ENCODE data around the gene ORM1.

ORM1 gene

GRCh38 chr9:114286146-114286679, 36.7 kb upstream of the ORM1 start:
- H3K23ac ChIP-seq (ENCODE audit: low read depth, low read length, poor library complexity): no peak overlapping the region
- no peak overlapping the region for H3K27ac ChIP-seq (replicated peaks; ENCODE audit: low read length)
- no peak overlapping the region for H2BK15ac ChIP-seq (ENCODE audit: low read length)
- WGBS, 2 donors (ENCODE audit: extremely low coverage in 2 of 2, insufficient read length in 2 of 2, insufficient replicate concordance in 1 of 2): no CpG with 5 or more reads among the region's 10 CpGs
- DNase-seq (ENCODE audit: low spot score): no peak
- H2BK120ac ChIP-seq (ENCODE audit: low read depth, low read length): no peak overlapping the region
- no peak overlapping the region for H3K14ac ChIP-seq (ENCODE audit: low read length)
- H4K91ac ChIP-seq (ENCODE audit: low read depth, low read length, poor library complexity): no peak overlapping the region
- peaks cover 5 to 7% of the 10 kb centered on the region in 2 donors for H3K36me3 ChIP-seq (replicated peaks in 1 of 2; ENCODE audit: control insufficient read depth in 2 of 2, insufficient read depth in 2 of 2, low read length in 2 of 2)
- H3K9ac ChIP-seq (ENCODE audit: low read depth, low read length, poor library complexity): no peak overlapping the region
- peaks cover 6 to 15% of the 10 kb centered on the region in 2 donors for H3K4me1 ChIP-seq (ENCODE audit: control insufficient read depth in 2 of 2, insufficient read depth in 1 of 2, low read depth in 1 of 2, low read length in 2 of 2)
- no peak overlapping the region for H2BK12ac ChIP-seq (ENCODE audit: low read length)
- no peak overlapping the region for H3K4me2 ChIP-seq (ENCODE audit: insufficient read depth, low read length, poor library complexity, severe bottlenecking)
- no peak overlapping the region for H4K8ac ChIP-seq (ENCODE audit: low read depth, low read length)
- H3K4ac ChIP-seq (ENCODE audit: low read length): no peak overlapping the region
- no peaks in the 10 kb centered on the region for H3K9me3 ChIP-seq (replicated peaks in 1 of 2; ENCODE audit: control insufficient read depth in 2 of 2, insufficient read depth in 1 of 2, low read depth in 1 of 2, low read length in 2 of 2)
- no peaks in the 10 kb centered on the region for H3K79me1 ChIP-seq (ENCODE audit: low read depth, low read length)
- no peaks in the 10 kb centered on the region for H3K27me3 ChIP-seq (ENCODE audit: control insufficient read depth in 3 of 3, insufficient read depth in 3 of 3, low read depth in 1 of 3, low read length in 3 of 3)
- H2AFZ ChIP-seq (ENCODE audit: low read length): no peak overlapping the region
- no peak overlapping the region for H2BK5ac ChIP-seq (ENCODE audit: low read length)
- no peak overlapping the region for H3K18ac ChIP-seq (ENCODE audit: low read length)
- H2AK5ac ChIP-seq (ENCODE audit: low read depth, low read length): no peak overlapping the region
- H3K4me3 ChIP-seq (ENCODE audit: low read length in 2 of 2): peak overlapping the region in 1 of 2 donors; percentile 14

DNA sequence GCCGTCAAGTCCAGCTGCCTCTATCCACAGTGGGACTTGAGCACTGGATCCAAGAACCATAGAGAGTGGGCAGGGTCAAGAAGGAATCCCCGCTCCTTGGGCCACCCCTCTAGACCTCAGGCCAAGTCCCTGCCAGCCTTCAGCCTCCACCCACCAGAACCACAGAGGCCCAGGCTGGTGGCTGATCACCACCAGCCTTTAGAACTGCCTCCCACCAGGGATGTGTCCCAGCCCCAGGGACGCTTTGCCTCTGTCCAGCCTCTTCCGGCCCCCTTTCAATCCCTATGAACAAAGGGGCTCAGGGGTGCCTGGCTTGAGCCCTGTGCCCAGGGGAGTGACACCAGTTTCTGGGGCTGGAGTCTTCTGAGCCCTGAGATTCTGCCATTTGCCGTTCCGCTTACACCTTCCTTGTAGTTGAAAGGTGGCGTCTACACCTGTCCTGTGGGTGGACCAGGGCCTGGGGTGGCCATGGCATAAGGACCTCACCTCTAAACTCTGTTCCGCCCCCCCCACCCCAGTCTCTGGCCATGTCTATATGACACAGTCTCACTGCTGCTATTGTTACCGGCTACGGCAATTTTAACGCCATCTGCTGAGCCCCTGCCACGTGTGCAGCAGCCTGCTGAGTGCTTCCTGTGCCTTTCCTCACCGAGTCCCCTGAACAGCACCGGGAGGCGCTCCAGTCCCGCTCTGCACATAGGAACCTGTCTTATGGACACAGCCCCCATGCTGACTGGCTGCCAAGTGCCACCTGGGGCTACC, 35.7 kb upstream of the ORM1 start:
- no peak overlapping the region for H4K91ac ChIP-seq (ENCODE audit: low read depth, low read length, poor library complexity)
- H2BK120ac ChIP-seq (ENCODE audit: low read depth, low read length): no peak overlapping the region
- H2BK5ac ChIP-seq (ENCODE audit: low read length): no peak overlapping the region
- H2BK15ac ChIP-seq (ENCODE audit: low read length): no peak overlapping the region
- H3K18ac ChIP-seq (ENCODE audit: low read length): peak overlapping the region; percentile 28
- H3K9ac ChIP-seq (ENCODE audit: low read depth, low read length, poor library complexity): no peak overlapping the region
- no peaks in the 10 kb centered on the region for H3K79me1 ChIP-seq (ENCODE audit: low read depth, low read length)
- H3K27ac ChIP-seq (replicated peaks; ENCODE audit: low read length): no peak overlapping the region
- peak overlapping the region in 1 of 2 donors; percentile 3 for H3K4me3 ChIP-seq (ENCODE audit: low read length in 2 of 2)
- no peak overlapping the region for H4K8ac ChIP-seq (ENCODE audit: low read depth, low read length)
- H3K23ac ChIP-seq (ENCODE audit: low read depth, low read length, poor library complexity): no peak overlapping the region
- peaks cover 2 to 15% of the 10 kb centered on the region in 2 donors for H3K4me1 ChIP-seq (ENCODE audit: control insufficient read depth in 2 of 2, insufficient read depth in 1 of 2, low read depth in 1 of 2, low read length in 2 of 2)
- H3K9me3 ChIP-seq (replicated peaks in 1 of 2; ENCODE audit: control insufficient read depth in 2 of 2, insufficient read depth in 1 of 2, low read depth in 1 of 2, low read length in 2 of 2): peaks cover 0 to under 1% of the 10 kb centered on the region in 2 donors
- H3K36me3 ChIP-seq (replicated peaks in 1 of 2; ENCODE audit: control insufficient read depth in 2 of 2, insufficient read depth in 2 of 2, low read length in 2 of 2): peaks cover 8 to 11% of the 10 kb centered on the region in 2 donors
- no peak overlapping the region for H3K4me2 ChIP-seq (ENCODE audit: insufficient read depth, low read length, poor library complexity, severe bottlenecking)
- H2AFZ ChIP-seq (ENCODE audit: low read length): no peak overlapping the region
- no CpG with 5 or more reads among the region's 16 CpGs for WGBS, 2 donors (ENCODE audit: extremely low coverage in 2 of 2, insufficient read length in 2 of 2, insufficient replicate concordance in 1 of 2)
- H2BK12ac ChIP-seq (ENCODE audit: low read length): no peak overlapping the region
- H3K4ac ChIP-seq (ENCODE audit: low read length): no peak overlapping the region
- H2AK5ac ChIP-seq (ENCODE audit: low read depth, low read length): peak overlapping the region; percentile 47
- no peaks in the 10 kb centered on the region for H3K27me3 ChIP-seq (ENCODE audit: control insufficient read depth in 3 of 3, insufficient read depth in 3 of 3, low read depth in 1 of 3, low read length in 3 of 3)
- no peak for DNase-seq (ENCODE audit: low spot score)
- H3K14ac ChIP-seq (ENCODE audit: low read length): peak overlapping the region; percentile 48

GRCh38 chr9:114287763-114288192, 35.1 kb upstream of the ORM1 start:
- Histone ChIP-seq H3K14ac (ENCODE audit: low read length) (peak overlapping the region; percentile 48), H3K27ac (replicated peaks; ENCODE audit: low read length) (no peak overlapping the region), H3K36me3 (replicated peaks in 1 of 2; ENCODE audit: control insufficient read depth in 2 of 2, insufficient read depth in 2 of 2, low read length in 2 of 2) (peaks cover 10 to 17% of the 10 kb centered on the region in 2 donors), H2AFZ (ENCODE audit: low read length) (no peak overlapping the region), H3K79me1 (ENCODE audit: low read depth, low read length) (no peaks in the 10 kb centered on the region), H3K4ac (ENCODE audit: low read length) (no peak overlapping the region), H3K4me1 (ENCODE audit: control insufficient read depth in 2 of 2, insufficient read depth in 1 of 2, low read depth in 1 of 2, low read length in 2 of 2) (peaks cover 2 to 15% of the 10 kb centered on the region in 2 donors), H3K27me3 (ENCODE audit: control insufficient read depth in 3 of 3, insufficient read depth in 3 of 3, low read depth in 1 of 3, low read length in 3 of 3) (no peaks in the 10 kb centered on the region), H2BK12ac (ENCODE audit: low read length) (peak overlapping the region; percentile 60), H2BK15ac (ENCODE audit: low read length) (no peak overlapping the region), H3K18ac (ENCODE audit: low read length) (peak overlapping the region; percentile 9), H3K23ac (ENCODE audit: low read depth, low read length, poor library complexity) (no peak overlapping the region), H4K8ac (ENCODE audit: low read depth, low read length) (no peak overlapping the region), H3K9me3 (replicated peaks in 1 of 2; ENCODE audit: control insufficient read depth in 2 of 2, insufficient read depth in 1 of 2, low read depth in 1 of 2, low read length in 2 of 2) (peaks cover 0 to 2% of the 10 kb centered on the region in 2 donors), H2BK5ac (ENCODE audit: low read length) (no peak overlapping the region), H2BK120ac (ENCODE audit: low read depth, low read length) (no peak overlapping the region), H2AK5ac (ENCODE audit: low read depth, low read length) (peak overlapping the region; percentile 4), H3K4me3 (ENCODE audit: low read length in 2 of 2) (no peak overlapping the region), H4K91ac (ENCODE audit: low read depth, low read length, poor library complexity) (peak overlapping the region; percentile 58), H3K9ac (ENCODE audit: low read depth, low read length, poor library complexity) (peak overlapping the region; percentile 38), H3K4me2 (ENCODE audit: insufficient read depth, low read length, poor library complexity, severe bottlenecking) (no peak overlapping the region)
- WGBS, 2 donors (ENCODE audit: extremely low coverage in 2 of 2, insufficient read length in 2 of 2, insufficient replicate concordance in 1 of 2): no CpG with 5 or more reads among the region's 15 CpGs
- DNase-seq (ENCODE audit: low spot score): no peak
